Ovary (tissue), 9 donors: ENCODE measurements around the gene TMC8. TPM values are rescaled to one million over a fixed set of nuclear protein-coding genes. Genes with fewer than 3 reads are reported as not detected.

Experiments
- DNase-seq, 5 donors: peaks; one replicate each; pipeline ENCODE4 v3.0.0-alpha.2; 2019 to 2020
- H3K27ac ChIP-seq, 2 donors: fragments of 200-600 bp; one replicate each; pipeline versions ENCODE4 v1.5.1 to v1.8.0; 2019 to 2022
- H3K27me3 ChIP-seq: fragments of 200-600 bp; one replicate; pipeline ENCODE4 v1.8.0; 2022
- H3K36me3 ChIP-seq: fragments of 200-600 bp; sonication (generic); one replicate; pipeline ENCODE4 v1.5.1; 2019
- H3K4me1 ChIP-seq: one replicate; pipeline ENCODE4 v1.8.1; 2013; ENCODE audit warnings: mild to moderate bottlenecking, moderate library complexity; ENCODE audit not compliant: insufficient read depth
- H3K4me3 ChIP-seq: fragments of 200-600 bp; sonication (generic); one replicate; pipeline ENCODE4 v1.5.1; 2017
- H3K9me3 ChIP-seq, 2 donors: fragments of 200-600 bp in 1 of 2; sonication (generic) in 1 of 2; one replicate each; pipeline versions ENCODE4 v1.5.1 to v1.8.1; 2013 to 2019; ENCODE audit warnings: mild to moderate bottlenecking in 1 of 2, moderate library complexity in 1 of 2
- CTCF ChIP-seq, 3 donors: fragments of 450-650 bp in 2 of 3; fragments of 200-600 bp in 1 of 3; IDR thresholded peaks; one replicate each; pipeline versions ENCODE4 v1.5.1 to v1.8.0; 2016 to 2022; ENCODE audit warnings: antibody characterized with exemption in 3 of 3, mild to moderate bottlenecking in 1 of 3
- EP300 ChIP-seq: sonication (generic); formaldehyde crosslinking; IDR thresholded peaks from one replicate; pipeline ENCODE4 v1.6.1; 2017; ENCODE audit warnings: antibody characterized with exemption
- POLR2A ChIP-seq: fragments of 450-650 bp; IDR thresholded peaks from one replicate; pipeline ENCODE4 v1.6.1; 2017; ENCODE audit warnings: antibody characterized with exemption, mild to moderate bottlenecking, moderate library complexity
- WGBS, 3 donors: extraction: QIAGEN DNeasy Blood & Tissue Kit in 1 of 3; methylation state at CpG; one replicate each; pipeline versions ENCODE4 v1.1.5 to v1.1.7; 2013 to 2017; 5-methylcytosine and 5-hydroxymethylcytosine counted together
- intact Hi-C, 4 donors: fragments of 100-400 bp; cut with DNase I; formaldehyde crosslinking; loops; one replicate each; pipeline versions ENCODE4 v1.11.0 to v1.15.1; 2022 to 2023
- polyA plus RNA-seq, 2 donors: library from polyadenylated mRNA; stranded (reverse); fragments of 200-250 nt in 1 of 2; fragments of 350-450 nt in 1 of 2; fragmentation: Illumina TruSeq in 1 of 2; extraction: RNeasy Lipid Tissue Mini Kit (QIAGEN cat#74804) in 1 of 2; gene quantifications; one replicate each; pipeline ENCODE4 v1.2.3, GENCODE V29; 2013 to 2014
- total RNA-seq, 7 donors: library from RNA; depleted of rRNA in 2 of 7; stranded (reverse); fragments of >200 nt in 2 of 7; fragmentation: NEBNext Ultra II Directional in 3 of 7; extraction: Animal tissue kit (Norgen Biotek cat#: 25700) in 3 of 7; gene quantifications; one replicate each; pipeline versions ENCODE4 v1.1.0 to v1.2.4, GENCODE V29; 2016 to 2023
- donor health status: DM: no; HTN: no; CAD: no; lungs with moderate emphysema.
- donor health status: DM: no; HTN: no; CAD: no.
- donor health status: Bipolar disorder and iron deficiency.
- donor health status: DM: yes; HTN: yes; CAD: no.
- donor health status: DM: no; HTN: no; CAD: no.
- donor health status: DM: yes; HTN: yes; CAD: no.

Gene TMC8
- total and polyA plus RNA-seq, 9 donors = 0.94 to 4.2 (median 2.4) TPM

GRCh38 chr17:78124081-78124835 is 6.3 kb upstream of the TMC8 start:
- DNase-seq = no peak
- Histone ChIP-seq H3K4me3 (no peak overlapping the region), H3K9me3 (no peaks in the 10 kb centered on the region), H3K27me3 (no peaks in the 10 kb centered on the region), H3K27ac (no peak overlapping the region), H3K36me3 (no peaks in the 10 kb centered on the region), H3K4me1 (no peaks in the 10 kb centered on the region)
- intact Hi-C loops = loop anchor here in 1 of 4 donors (10.0 kb wide), 1 partner anchor 251 kb away; the partner anchor contains the start of gene PGS1
- no peak for TF ChIP-seq EP300
- TF ChIP-seq POLR2A = no peak
- TF ChIP-seq CTCF (IDR thresholded peaks at IDR 0.05) = no peak
- WGBS, 3 donors = 81 to 90% (median 88%) methylated on average over 28 to 30 of the region's 30 CpGs

GRCh38 chr17:78124836-78125137 is 5.8 kb upstream of the TMC8 start:
- no peaks in the 10 kb centered on the region for H3K36me3 ChIP-seq
- no peaks in the 10 kb centered on the region for H3K27me3 ChIP-seq
- no peaks in the 10 kb centered on the region for H3K4me1 ChIP-seq
- no peak for TF ChIP-seq CTCF (IDR thresholded peaks at IDR 0.05)
- TF ChIP-seq EP300 = no peak
- TF ChIP-seq POLR2A = no peak
- 69 to 82% (median 82%) methylated on average over 12 of the region's 12 CpGs for WGBS, 3 donors
- intact Hi-C loops = loop anchor here in 1 of 4 donors (10.0 kb wide), 1 partner anchor 250 kb away; the partner anchor contains the start of gene PGS1
- no peak overlapping the region for H3K4me3 ChIP-seq
- no peaks in the 10 kb centered on the region for H3K9me3 ChIP-seq
- DNase-seq = no peak
- no peak overlapping the region for H3K27ac ChIP-seq

- WGBS, 3 donors = 78 to 85% (median 83%) methylated on average over 24 to 39 of the region's 39 CpGs
- H3K4me3 ChIP-seq = no peak overlapping the region
- DNase-seq = no peak
- H3K36me3 ChIP-seq = no peaks in the 10 kb centered on the region
- no peak overlapping the region for H3K27ac ChIP-seq
- no peaks in the 10 kb centered on the region for H3K27me3 ChIP-seq
- H3K4me1 ChIP-seq = no peaks in the 10 kb centered on the region
- intact Hi-C loops = loop anchor here in 1 of 4 donors (10.0 kb wide), 1 partner anchor 249 kb away; the partner anchor contains the start of gene PGS1
- no peak for TF ChIP-seq CTCF (IDR thresholded peaks at IDR 0.05)
- no peak for TF ChIP-seq EP300
- no peak for TF ChIP-seq POLR2A
- no peaks in the 10 kb centered on the region for H3K9me3 ChIP-seq
Observed at GRCh38 chr17:78125138-78125913, 5.2 kb upstream of the TMC8 start.

- TF ChIP-seq EP300 (no peak), POLR2A (no peak), CTCF (IDR thresholded peaks at IDR 0.05) (no peak)
- Histone ChIP-seq H3K27ac (no peak overlapping the region), H3K4me3 (no peak overlapping the region), H3K36me3 (no peaks in the 10 kb centered on the region), H3K4me1 (no peaks in the 10 kb centered on the region), H3K27me3 (no peaks in the 10 kb centered on the region), H3K9me3 (no peaks in the 10 kb centered on the region)
- no peak for DNase-seq
- 67 to 79% (median 72%) methylated on average over 22 to 25 of the region's 25 CpGs for WGBS, 3 donors
- intact Hi-C loops = loop anchor here in 1 of 4 donors (10.0 kb wide), 1 partner anchor 249 kb away; the partner anchor contains the start of gene PGS1
Observed at GRCh38 chr17:78125976-78126894, 4.3 kb upstream of the TMC8 start.
